ENCODE measurements around the gene TNFRSF25.
"Not testable (repeated sequence)": the region's sequence is repeated elsewhere in the genome, so short reads cannot be mapped to it uniquely, and the experiment has no call there.

The TNFRSF25 gene

GRCh38 chr1:6461538-6462411 lies 4.2 kb downstream of the TNFRSF25 start:
- no peak overlapping the region for H3K4me3 ChIP-seq (ENCODE audit: low read depth, low read length)
- ChIA-PET CTCF (interaction anchor here (0.8 to 3.9 kb wide), 8 partner anchors 9 to 114 kb away, joined by 3 to 20 read pairs (median 6); no protein-coding TSS in a partner anchor), POLR2A (no interaction called here)
- DNase-seq (ENCODE audit: low read depth, low spot score), result no peak
- TF ChIP-seq, protein P1, sequence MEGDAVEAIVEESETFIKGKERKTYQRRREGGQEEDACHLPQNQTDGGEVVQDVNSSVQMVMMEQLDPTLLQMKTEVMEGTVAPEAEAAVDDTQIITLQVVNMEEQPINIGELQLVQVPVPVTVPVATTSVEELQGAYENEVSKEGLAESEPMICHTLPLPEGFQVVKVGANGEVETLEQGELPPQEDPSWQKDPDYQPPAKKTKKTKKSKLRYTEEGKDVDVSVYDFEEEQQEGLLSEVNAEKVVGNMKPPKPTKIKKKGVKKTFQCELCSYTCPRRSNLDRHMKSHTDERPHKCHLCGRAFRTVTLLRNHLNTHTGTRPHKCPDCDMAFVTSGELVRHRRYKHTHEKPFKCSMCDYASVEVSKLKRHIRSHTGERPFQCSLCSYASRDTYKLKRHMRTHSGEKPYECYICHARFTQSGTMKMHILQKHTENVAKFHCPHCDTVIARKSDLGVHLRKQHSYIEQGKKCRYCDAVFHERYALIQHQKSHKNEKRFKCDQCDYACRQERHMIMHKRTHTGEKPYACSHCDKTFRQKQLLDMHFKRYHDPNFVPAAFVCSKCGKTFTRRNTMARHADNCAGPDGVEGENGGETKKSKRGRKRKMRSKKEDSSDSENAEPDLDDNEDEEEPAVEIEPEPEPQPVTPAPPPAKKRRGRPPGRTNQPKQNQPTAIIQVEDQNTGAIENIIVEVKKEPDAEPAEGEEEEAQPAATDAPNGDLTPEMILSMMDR (IDR thresholded peaks at IDR 0.05; ENCODE audit: insufficient read depth, low read length, missing control alignments), result no peak

- POLR2A ChIA-PET, result no interaction called here
- TF ChIP-seq, protein P1 (IDR thresholded peaks at IDR 0.05; ENCODE audit: insufficient read depth, low read length, missing control alignments), result no peak
- DNase-seq (ENCODE audit: low read depth, low spot score), result no peak
- CTCF ChIA-PET, result interaction anchor here (1.9 to 3.9 kb wide), 3 partner anchors 11 to 23 kb away, joined by 8 to 20 read pairs (median 16); no protein-coding TSS in a partner anchor
- H3K4me3 ChIP-seq (ENCODE audit: low read depth, low read length), result no peak overlapping the region
Measured at GRCh38 chr1:6461051-6461530, 4.9 kb downstream of the TNFRSF25 start.

GRCh38 chr1:6460301-6461050 lies 5.5 kb downstream of the TNFRSF25 start:
- TF ChIP-seq, protein P1 (IDR thresholded peaks at IDR 0.05; ENCODE audit: insufficient read depth, low read length, missing control alignments), result no peak
- H3K4me3 ChIP-seq (ENCODE audit: low read depth, low read length), result no peak overlapping the region
- DNase-seq (ENCODE audit: low read depth, low spot score), result no peak
- POLR2A ChIA-PET, result no interaction called here
- CTCF ChIA-PET, result interaction anchor here (1.3 to 3.4 kb wide), 2 partner anchors 17 to 23 kb away, joined by 3 to 20 read pairs; no protein-coding TSS in a partner anchor

GRCh38 chr1:6459850-6460265 lies 6.1 kb downstream of the TNFRSF25 start:
- ChIA-PET CTCF (interaction anchor here (1.3 to 3.4 kb wide), 2 partner anchors 17 to 22 kb away, joined by 3 to 20 read pairs; no protein-coding TSS in a partner anchor), POLR2A (no interaction called here)
- TF ChIP-seq, protein P1 (IDR thresholded peaks at IDR 0.05; ENCODE audit: insufficient read depth, low read length, missing control alignments), result no peak
- no peak for DNase-seq (ENCODE audit: low read depth, low spot score)
- H3K4me3 ChIP-seq (ENCODE audit: low read depth, low read length), result no peak overlapping the region

GRCh38 chr1:6456800-6457466 lies 9.0 kb downstream of the TNFRSF25 start:
- ChIA-PET CTCF (interaction anchor here (0.6 to 1.3 kb wide), 3 partner anchors 11 to 20 kb away, joined by 3 to 4 read pairs (median 3); no protein-coding TSS in a partner anchor), POLR2A (no interaction called here)
- H3K4me3 ChIP-seq (ENCODE audit: low read depth, low read length), result no peak overlapping the region
- DNase-seq (ENCODE audit: low read depth, low spot score), result no peak
- TF ChIP-seq, protein P1 (IDR thresholded peaks at IDR 0.05; ENCODE audit: insufficient read depth, low read length, missing control alignments), result no peak

DNA sequence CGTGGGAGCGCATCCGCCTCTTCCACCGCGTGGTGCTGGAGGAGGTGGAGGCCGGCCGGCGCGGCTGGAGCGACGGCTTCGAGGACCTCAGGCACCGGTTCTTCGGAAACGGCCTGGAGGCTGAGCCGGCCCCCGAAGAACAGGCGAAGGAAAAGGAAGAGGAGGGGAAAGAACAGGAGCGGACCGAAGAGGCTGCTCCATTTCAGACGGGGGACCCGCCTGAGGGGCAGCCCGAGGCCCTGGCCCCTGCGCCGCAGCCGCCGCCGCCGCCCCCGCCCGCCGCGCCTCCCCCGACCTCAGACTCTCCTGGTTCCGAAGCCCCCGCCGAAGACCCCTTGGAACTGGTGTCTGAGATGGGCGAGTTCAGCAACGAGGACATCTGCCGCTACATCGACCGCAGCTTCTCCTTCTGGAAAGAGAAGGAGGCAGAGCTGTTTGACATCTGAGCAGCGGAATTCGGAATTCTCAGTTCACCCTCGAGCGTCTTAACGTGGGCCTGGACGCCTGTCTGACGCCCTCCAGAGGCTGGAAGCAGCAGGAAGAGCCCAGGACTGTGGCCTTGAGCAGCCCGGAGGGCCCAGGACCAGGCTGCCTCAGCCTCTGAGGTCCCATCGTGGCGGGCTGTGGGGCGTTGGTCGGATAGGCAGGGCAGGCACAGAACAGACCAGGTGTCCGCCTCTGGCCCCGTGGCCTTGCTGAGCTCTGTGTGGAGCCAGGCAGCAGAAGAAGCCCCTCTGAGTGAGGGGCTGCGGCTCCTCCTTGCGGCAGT lies 10.0 kb downstream of the TNFRSF25 start:
- DNase-seq (ENCODE audit: low read depth, low spot score); H3K4me3 ChIP-seq (ENCODE audit: low read depth, low read length); POLR2A ChIA-PET: not testable (repeated sequence)
- CTCF ChIA-PET, result interaction anchor here (0.9 to 1.3 kb wide), 2 partner anchors 10 to 19 kb away, joined by 3 to 4 read pairs; no protein-coding TSS in a partner anchor

Measured in AG04449 (cell line).